Natural killer cell (primary cell): Measurements from ENCODE around the gene MACF1. TPM values are rescaled to one million over a fixed set of nuclear protein-coding genes. Genes with fewer than 3 reads are reported as not detected.

Source experiments
- ATAC-seq, 3 donors: fragments of 150-1000 bp in 2 of 3; fragments of 200-7000 bp in 1 of 3; cut with Tn5 transposase; 1 replicate in 1 of 3; 2 replicates in 2 of 3; pipeline ENCODE4 v1.10.0; 2021; ENCODE audit warnings: mild to moderate bottlenecking in 2 of 3, moderate library complexity in 2 of 3
- DNase-seq, 2 donors: peaks; one replicate each; pipeline versions ENCODE4 v3.0.0 to v3.0.0-alpha.2; 2013 to 2021; ENCODE audit warnings: mixed read lengths in 1 of 2
- H3K27ac ChIP-seq: one replicate; pipeline ENCODE4 v1.5.1; 2013; ENCODE audit warnings: mild to moderate bottlenecking, low read length
- H3K27me3 ChIP-seq: one replicate; pipeline ENCODE4 v1.6.1; 2013; ENCODE audit warnings: low read length; ENCODE audit not compliant: control insufficient read depth, insufficient read depth
- H3K36me3 ChIP-seq: one replicate; pipeline ENCODE4 v1.6.1; 2013; ENCODE audit warnings: low read length; ENCODE audit not compliant: control insufficient read depth, insufficient read depth
- H3K4me1 ChIP-seq: one replicate; pipeline ENCODE4 v1.6.1; 2013; ENCODE audit warnings: low read length; ENCODE audit not compliant: control insufficient read depth, insufficient read depth
- H3K4me3 ChIP-seq: one replicate; pipeline ENCODE4 v1.5.1; 2013; ENCODE audit warnings: low read length
- H3K9me3 ChIP-seq: one replicate; pipeline ENCODE4 v1.6.1; 2013; ENCODE audit warnings: low read length; ENCODE audit not compliant: control insufficient read depth, insufficient read depth
- H3K27ac Mint-ChIP-seq, 2 donors: one replicate each; pipeline ENCODE4 v1.8.0; 2022; ENCODE audit warnings: mild to moderate bottlenecking in 2 of 2, mixed read lengths in 2 of 2, moderate library complexity in 1 of 2
- H3K27me3 Mint-ChIP-seq, 2 donors: one replicate each; pipeline ENCODE4 v1.8.0; 2022; ENCODE audit warnings: low read depth in 2 of 2, mixed read lengths in 2 of 2
- H3K36me3 Mint-ChIP-seq: one replicate; pipeline ENCODE4 v1.8.0; 2022; ENCODE audit warnings: mixed read lengths
- H3K4me1 Mint-ChIP-seq, 2 donors: one replicate each; pipeline ENCODE4 v1.8.0; 2022; ENCODE audit warnings: mixed read lengths in 2 of 2
- H3K4me3 Mint-ChIP-seq: one replicate; pipeline ENCODE4 v1.8.0; 2022; ENCODE audit warnings: mild to moderate bottlenecking, moderate library complexity, mixed read lengths
- H3K9me3 Mint-ChIP-seq, 2 donors: one replicate each; pipeline ENCODE4 v1.8.0; 2022; ENCODE audit warnings: mixed read lengths in 2 of 2
- CTCF ChIP-seq: fragments of 200-600 bp; IDR thresholded peaks from one replicate; pipeline ENCODE4 v1.8.0; 2022; ENCODE audit warnings: antibody characterized with exemption
- WGBS: methylation state at CpG from one replicate; pipeline ENCODE4 v1.1.7; 2013; ENCODE audit warnings: missing lambda C conversion rate; ENCODE audit not compliant: insufficient coverage; 5-methylcytosine and 5-hydroxymethylcytosine counted together
- intact Hi-C: fragments of 100-400 bp; cut with micrococcal nuclease; formaldehyde crosslinking; loops from one replicate; pipeline ENCODE4 v1.14.2; 2022
- total RNA-seq, 4 donors: library from RNA; stranded (reverse); fragments of 120-200 nt in 1 of 4; gene quantifications; one replicate each; pipeline versions ENCODE4 v1.2.3 to v1.2.4, GENCODE V29; 2013 to 2022

Gene MACF1
- total RNA-seq, 3 donors from 2014 or later (not counting 1 experiment from before 2014, with no cell fraction given) = 752 to 811 (median 752) TPM

- DNase-seq = no peak
- no peaks in the 10 kb centered on the region for H3K27me3 Mint-ChIP-seq
- no peaks in the 10 kb centered on the region for H3K4me1 ChIP-seq
- peaks cover 13% of the 10 kb centered on the region for H3K36me3 Mint-ChIP-seq
- no peak overlapping the region for H3K4me3 Mint-ChIP-seq
- WGBS = 57% methylated on average over 1 of the region's 1 CpG
- peaks cover 75% of the 10 kb centered on the region for H3K36me3 ChIP-seq
- H3K27ac ChIP-seq = no peak overlapping the region
- intact Hi-C loops = no loop called here
- no peak for TF ChIP-seq CTCF
- H3K4me1 Mint-ChIP-seq = no peaks in the 10 kb centered on the region
- H3K9me3 ChIP-seq = no peaks in the 10 kb centered on the region
- no peak for ATAC-seq
- no peak overlapping the region for H3K4me3 ChIP-seq
- peak overlapping the region; percentile 50 to 52 for H3K27ac Mint-ChIP-seq
- H3K27me3 ChIP-seq = no peaks in the 10 kb centered on the region
- H3K9me3 Mint-ChIP-seq = no peaks in the 10 kb centered on the region
Measured at GRCh38 chr1:39483276-39483675, 278.8 kb downstream of the MACF1 start.

- H3K4me1 ChIP-seq = no peaks in the 10 kb centered on the region
- Mint-ChIP-seq H3K36me3 (peaks cover 13% of the 10 kb centered on the region), H3K9me3 (no peaks in the 10 kb centered on the region), H3K27ac (no peak overlapping the region), H3K27me3 (no peaks in the 10 kb centered on the region), H3K4me3 (no peak overlapping the region), H3K4me1 (no peaks in the 10 kb centered on the region)
- no peaks in the 10 kb centered on the region for H3K9me3 ChIP-seq
- ATAC-seq (no peak), DNase-seq (no peak)
- H3K36me3 ChIP-seq = peaks cover 64% of the 10 kb centered on the region
- intact Hi-C loops = no loop called here
- no peak overlapping the region for H3K27ac ChIP-seq
- 98% methylated on average over 7 of the region's 7 CpGs for WGBS
- H3K4me3 ChIP-seq = no peak overlapping the region
- no peak for TF ChIP-seq CTCF
- no peaks in the 10 kb centered on the region for H3K27me3 ChIP-seq
Measured at GRCh38 chr1:39484564-39484963, 280.1 kb downstream of the MACF1 start.

GRCh38 chr1:39485046-39485803 lies 280.7 kb downstream of the MACF1 start:
- peak overlapping the region in 1 of 2 donors; percentile 23 for H3K27ac Mint-ChIP-seq
- WGBS = 95% methylated on average over 13 of the region's 14 CpGs
- peaks cover 13% of the 10 kb centered on the region for H3K36me3 Mint-ChIP-seq
- intact Hi-C loops = no loop called here
- no peaks in the 10 kb centered on the region for H3K27me3 ChIP-seq
- no peaks in the 10 kb centered on the region for H3K4me1 ChIP-seq
- DNase-seq = no peak
- no peak for ATAC-seq
- no peak for TF ChIP-seq CTCF
- no peak overlapping the region for H3K4me3 Mint-ChIP-seq
- no peak overlapping the region for H3K27ac ChIP-seq
- H3K36me3 ChIP-seq = peaks cover 57% of the 10 kb centered on the region
- no peaks in the 10 kb centered on the region for H3K27me3 Mint-ChIP-seq
- H3K4me1 Mint-ChIP-seq = peaks cover 0 to under 1% of the 10 kb centered on the region in 2 donors
- no peak overlapping the region for H3K4me3 ChIP-seq
- H3K9me3 Mint-ChIP-seq = no peaks in the 10 kb centered on the region
- H3K9me3 ChIP-seq = no peaks in the 10 kb centered on the region
